H1 (cell line): ENCODE data around the gene SLC28A1. TPM values are rescaled to one million over a fixed set of nuclear protein-coding genes. Genes with fewer than 3 reads are reported as not detected.

ENCODE experiments used
- polyA plus RNA-seq, 7 experiments: library from polyadenylated mRNA; depleted of rRNA in 3 of 7; stranded (reverse) in 5 of 7; unstranded in 2 of 7; fragments of >200 nt in 5 of 7; fragments of 200-250 nt in 2 of 7; gene quantifications; 1 replicate in 5 of 7; 2 replicates in 1 of 7; 4 replicates in 1 of 7; pipeline versions ENCODE4 v1.2.1 to v1.2.3, GENCODE V29; 2011 to 2013; ENCODE audit warnings: missing spikeins in 2 of 7, mixed read lengths in 2 of 7
- total RNA-seq: library from RNA; stranded (reverse); fragmentation: NEBNext Ultra II Directional; extraction: Animal tissue kit (Norgen Biotek cat#: 25700); gene quantifications from 2 replicates; pipeline ENCODE4 v1.2.1, GENCODE V29; 2021
- TF ChIP-seq, protein P1 (sequence below): fragments of 300-600 bp; sonication (generic); IDR thresholded peaks from 2 replicates; pipeline ENCODE4 v1.7.1; 2012; ENCODE audit warnings: low read length, moderate library complexity, mild to moderate bottlenecking, inconsistent platforms; ENCODE audit not compliant: insufficient replicate concordance

The SLC28A1 gene
- total and polyA plus RNA-seq, 2 of the 8 experiments (the other 6 are each of a cell fraction or from before 2014, with no cell fraction given), result 0.09 TPM; not detected in 1

- TF ChIP-seq, protein P1, sequence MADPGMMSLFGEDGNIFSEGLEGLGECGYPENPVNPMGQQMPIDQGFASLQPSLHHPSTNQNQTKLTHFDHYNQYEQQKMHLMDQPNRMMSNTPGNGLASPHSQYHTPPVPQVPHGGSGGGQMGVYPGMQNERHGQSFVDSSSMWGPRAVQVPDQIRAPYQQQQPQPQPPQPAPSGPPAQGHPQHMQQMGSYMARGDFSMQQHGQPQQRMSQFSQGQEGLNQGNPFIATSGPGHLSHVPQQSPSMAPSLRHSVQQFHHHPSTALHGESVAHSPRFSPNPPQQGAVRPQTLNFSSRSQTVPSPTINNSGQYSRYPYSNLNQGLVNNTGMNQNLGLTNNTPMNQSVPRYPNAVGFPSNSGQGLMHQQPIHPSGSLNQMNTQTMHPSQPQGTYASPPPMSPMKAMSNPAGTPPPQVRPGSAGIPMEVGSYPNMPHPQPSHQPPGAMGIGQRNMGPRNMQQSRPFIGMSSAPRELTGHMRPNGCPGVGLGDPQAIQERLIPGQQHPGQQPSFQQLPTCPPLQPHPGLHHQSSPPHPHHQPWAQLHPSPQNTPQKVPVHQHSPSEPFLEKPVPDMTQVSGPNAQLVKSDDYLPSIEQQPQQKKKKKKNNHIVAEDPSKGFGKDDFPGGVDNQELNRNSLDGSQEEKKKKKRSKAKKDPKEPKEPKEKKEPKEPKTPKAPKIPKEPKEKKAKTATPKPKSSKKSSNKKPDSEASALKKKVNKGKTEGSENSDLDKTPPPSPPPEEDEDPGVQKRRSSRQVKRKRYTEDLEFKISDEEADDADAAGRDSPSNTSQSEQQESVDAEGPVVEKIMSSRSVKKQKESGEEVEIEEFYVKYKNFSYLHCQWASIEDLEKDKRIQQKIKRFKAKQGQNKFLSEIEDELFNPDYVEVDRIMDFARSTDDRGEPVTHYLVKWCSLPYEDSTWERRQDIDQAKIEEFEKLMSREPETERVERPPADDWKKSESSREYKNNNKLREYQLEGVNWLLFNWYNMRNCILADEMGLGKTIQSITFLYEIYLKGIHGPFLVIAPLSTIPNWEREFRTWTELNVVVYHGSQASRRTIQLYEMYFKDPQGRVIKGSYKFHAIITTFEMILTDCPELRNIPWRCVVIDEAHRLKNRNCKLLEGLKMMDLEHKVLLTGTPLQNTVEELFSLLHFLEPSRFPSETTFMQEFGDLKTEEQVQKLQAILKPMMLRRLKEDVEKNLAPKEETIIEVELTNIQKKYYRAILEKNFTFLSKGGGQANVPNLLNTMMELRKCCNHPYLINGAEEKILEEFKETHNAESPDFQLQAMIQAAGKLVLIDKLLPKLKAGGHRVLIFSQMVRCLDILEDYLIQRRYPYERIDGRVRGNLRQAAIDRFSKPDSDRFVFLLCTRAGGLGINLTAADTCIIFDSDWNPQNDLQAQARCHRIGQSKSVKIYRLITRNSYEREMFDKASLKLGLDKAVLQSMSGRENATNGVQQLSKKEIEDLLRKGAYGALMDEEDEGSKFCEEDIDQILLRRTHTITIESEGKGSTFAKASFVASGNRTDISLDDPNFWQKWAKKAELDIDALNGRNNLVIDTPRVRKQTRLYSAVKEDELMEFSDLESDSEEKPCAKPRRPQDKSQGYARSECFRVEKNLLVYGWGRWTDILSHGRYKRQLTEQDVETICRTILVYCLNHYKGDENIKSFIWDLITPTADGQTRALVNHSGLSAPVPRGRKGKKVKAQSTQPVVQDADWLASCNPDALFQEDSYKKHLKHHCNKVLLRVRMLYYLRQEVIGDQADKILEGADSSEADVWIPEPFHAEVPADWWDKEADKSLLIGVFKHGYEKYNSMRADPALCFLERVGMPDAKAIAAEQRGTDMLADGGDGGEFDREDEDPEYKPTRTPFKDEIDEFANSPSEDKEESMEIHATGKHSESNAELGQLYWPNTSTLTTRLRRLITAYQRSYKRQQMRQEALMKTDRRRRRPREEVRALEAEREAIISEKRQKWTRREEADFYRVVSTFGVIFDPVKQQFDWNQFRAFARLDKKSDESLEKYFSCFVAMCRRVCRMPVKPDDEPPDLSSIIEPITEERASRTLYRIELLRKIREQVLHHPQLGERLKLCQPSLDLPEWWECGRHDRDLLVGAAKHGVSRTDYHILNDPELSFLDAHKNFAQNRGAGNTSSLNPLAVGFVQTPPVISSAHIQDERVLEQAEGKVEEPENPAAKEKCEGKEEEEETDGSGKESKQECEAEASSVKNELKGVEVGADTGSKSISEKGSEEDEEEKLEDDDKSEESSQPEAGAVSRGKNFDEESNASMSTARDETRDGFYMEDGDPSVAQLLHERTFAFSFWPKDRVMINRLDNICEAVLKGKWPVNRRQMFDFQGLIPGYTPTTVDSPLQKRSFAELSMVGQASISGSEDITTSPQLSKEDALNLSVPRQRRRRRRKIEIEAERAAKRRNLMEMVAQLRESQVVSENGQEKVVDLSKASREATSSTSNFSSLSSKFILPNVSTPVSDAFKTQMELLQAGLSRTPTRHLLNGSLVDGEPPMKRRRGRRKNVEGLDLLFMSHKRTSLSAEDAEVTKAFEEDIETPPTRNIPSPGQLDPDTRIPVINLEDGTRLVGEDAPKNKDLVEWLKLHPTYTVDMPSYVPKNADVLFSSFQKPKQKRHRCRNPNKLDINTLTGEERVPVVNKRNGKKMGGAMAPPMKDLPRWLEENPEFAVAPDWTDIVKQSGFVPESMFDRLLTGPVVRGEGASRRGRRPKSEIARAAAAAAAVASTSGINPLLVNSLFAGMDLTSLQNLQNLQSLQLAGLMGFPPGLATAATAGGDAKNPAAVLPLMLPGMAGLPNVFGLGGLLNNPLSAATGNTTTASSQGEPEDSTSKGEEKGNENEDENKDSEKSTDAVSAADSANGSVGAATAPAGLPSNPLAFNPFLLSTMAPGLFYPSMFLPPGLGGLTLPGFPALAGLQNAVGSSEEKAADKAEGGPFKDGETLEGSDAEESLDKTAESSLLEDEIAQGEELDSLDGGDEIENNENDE, result no peak
Observed at GRCh38 chr15:84975871-84976351, 91.4 kb downstream of the SLC28A1 start (continued).
